ENCODE data around the gene CFHR5. TPM values are rescaled to one million over a fixed set of nuclear protein-coding genes. Genes with fewer than 3 reads are reported as not detected.
"Not testable (repeated sequence)": the region's sequence is repeated elsewhere in the genome, so short reads cannot be mapped to it uniquely, and the experiment has no call there.

The CFHR5 gene
- total RNA-seq, 1 experiment from 2014 or later: not detected

DNA sequence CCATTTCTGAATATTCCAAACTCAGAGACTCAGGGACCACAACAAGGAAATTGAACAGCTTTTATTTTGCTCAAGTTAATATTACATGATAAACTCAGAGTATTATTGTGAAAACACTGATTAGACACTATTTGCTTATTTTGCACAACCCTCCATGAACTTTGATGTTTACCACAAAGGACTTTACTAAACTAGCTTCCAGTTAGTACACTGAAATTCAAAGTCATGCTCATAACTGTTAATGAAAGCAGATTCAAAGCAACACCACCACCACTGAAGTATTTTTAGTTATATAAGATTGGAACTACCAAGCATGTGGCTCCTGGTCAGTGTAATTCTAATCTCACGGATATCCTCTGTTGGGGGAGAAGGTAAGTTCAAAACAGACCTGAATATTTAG lies 33.8 kb upstream of the CFHR5 start, which contains the start of gene CFHR2:
TSS of gene CFHR2 (plus strand) at position 171 of the 400 bp plus-strand sequence. CDS start at position 314, 143 bp downstream.
- H3K4me1 Mint-ChIP-seq; H3K27ac Mint-ChIP-seq; POLR2A ChIA-PET; H3K36me3 Mint-ChIP-seq; DNase-seq (ENCODE audit: low spot score); H3K4me3 Mint-ChIP-seq; CTCF ChIA-PET; H3K27me3 Mint-ChIP-seq (ENCODE audit: low read depth); ATAC-seq: not testable (repeated sequence)
- peaks cover 16% of the 10 kb centered on the region for H3K9me3 Mint-ChIP-seq

DNA sequence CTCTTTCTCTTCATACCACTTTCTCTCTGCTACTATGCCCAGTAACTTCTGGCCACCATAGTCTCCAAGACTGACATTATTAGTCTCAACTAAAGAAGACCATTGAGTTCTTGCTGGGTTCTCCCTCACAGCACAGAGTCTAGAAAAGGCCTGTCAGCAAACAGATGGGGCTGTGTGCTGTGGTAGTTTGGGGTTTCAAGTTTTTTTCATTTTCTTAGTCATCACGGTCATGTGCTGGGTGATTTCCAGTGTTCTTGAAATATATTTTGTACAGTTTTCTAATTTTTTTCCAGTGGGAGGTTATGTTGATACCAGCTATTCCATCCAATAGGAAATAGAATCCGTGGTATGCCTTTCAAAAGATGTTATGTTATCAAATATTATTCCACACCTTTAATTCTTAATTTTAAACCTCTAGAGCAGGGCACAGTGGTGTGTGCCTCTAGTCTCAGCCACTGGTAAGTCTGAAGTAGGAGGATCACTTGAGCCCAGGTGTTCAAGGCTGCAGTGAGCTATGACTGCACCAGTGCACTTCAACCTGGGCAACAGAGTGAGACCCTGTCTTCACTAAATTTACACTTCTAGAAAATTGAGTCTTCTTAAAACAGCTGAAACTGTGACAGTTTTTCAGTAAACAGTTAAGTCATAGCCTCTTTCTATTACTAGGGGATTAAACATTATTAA lies 25.5 kb upstream of the CFHR5 start:
- ATAC-seq (no peak), DNase-seq (ENCODE audit: low spot score) (no peak)
- POLR2A ChIA-PET: no interaction called here
- Mint-ChIP-seq H3K4me1 (peaks cover 8% of the 10 kb centered on the region; the same call in 1 of the 2 replicates), H3K4me3 (no peak overlapping the region), H3K27me3 (ENCODE audit: low read depth) (no peaks in the 10 kb centered on the region), H3K27ac (no peak overlapping the region), H3K9me3 (peaks cover 15% of the 10 kb centered on the region), H3K36me3 (no peaks in the 10 kb centered on the region)
- CTCF ChIA-PET: no interaction called here
- TF ChIP-seq, protein P1, sequence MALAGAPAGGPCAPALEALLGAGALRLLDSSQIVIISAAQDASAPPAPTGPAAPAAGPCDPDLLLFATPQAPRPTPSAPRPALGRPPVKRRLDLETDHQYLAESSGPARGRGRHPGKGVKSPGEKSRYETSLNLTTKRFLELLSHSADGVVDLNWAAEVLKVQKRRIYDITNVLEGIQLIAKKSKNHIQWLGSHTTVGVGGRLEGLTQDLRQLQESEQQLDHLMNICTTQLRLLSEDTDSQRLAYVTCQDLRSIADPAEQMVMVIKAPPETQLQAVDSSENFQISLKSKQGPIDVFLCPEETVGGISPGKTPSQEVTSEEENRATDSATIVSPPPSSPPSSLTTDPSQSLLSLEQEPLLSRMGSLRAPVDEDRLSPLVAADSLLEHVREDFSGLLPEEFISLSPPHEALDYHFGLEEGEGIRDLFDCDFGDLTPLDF (CRISPR knock-in tag; IDR thresholded peaks at IDR 0.05): no peak
- TF ChIP-seq, protein P2, sequence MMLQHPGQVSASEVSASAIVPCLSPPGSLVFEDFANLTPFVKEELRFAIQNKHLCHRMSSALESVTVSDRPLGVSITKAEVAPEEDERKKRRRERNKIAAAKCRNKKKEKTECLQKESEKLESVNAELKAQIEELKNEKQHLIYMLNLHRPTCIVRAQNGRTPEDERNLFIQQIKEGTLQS (CRISPR knock-in tag; conservative IDR thresholded peaks at IDR 0.05): no peak
- TF ChIP-seq PRDM15 (CRISPR knock-in tag; IDR thresholded peaks at IDR 0.05): no peak
- TF ChIP-seq FOXP4 (CRISPR knock-in tag; IDR thresholded peaks at IDR 0.05): no peak
- TF ChIP-seq ZNF317 (CRISPR knock-in tag; IDR thresholded peaks at IDR 0.05; ENCODE audit: borderline replicate concordance, low read depth): no peak
- TF ChIP-seq KAT7 (CRISPR knock-in tag; IDR thresholded peaks at IDR 0.05; ENCODE audit: borderline replicate concordance): no peak
- TF ChIP-seq ATF2 (CRISPR knock-in tag; IDR thresholded peaks at IDR 0.05; ENCODE audit: borderline replicate concordance, low read depth): no peak
- TF ChIP-seq, protein P3, sequence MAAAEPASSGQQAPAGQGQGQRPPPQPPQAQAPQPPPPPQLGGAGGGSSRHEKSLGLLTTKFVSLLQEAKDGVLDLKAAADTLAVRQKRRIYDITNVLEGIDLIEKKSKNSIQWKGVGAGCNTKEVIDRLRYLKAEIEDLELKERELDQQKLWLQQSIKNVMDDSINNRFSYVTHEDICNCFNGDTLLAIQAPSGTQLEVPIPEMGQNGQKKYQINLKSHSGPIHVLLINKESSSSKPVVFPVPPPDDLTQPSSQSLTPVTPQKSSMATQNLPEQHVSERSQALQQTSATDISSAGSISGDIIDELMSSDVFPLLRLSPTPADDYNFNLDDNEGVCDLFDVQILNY (CRISPR knock-in tag; IDR thresholded peaks at IDR 0.05): no peak

DNA sequence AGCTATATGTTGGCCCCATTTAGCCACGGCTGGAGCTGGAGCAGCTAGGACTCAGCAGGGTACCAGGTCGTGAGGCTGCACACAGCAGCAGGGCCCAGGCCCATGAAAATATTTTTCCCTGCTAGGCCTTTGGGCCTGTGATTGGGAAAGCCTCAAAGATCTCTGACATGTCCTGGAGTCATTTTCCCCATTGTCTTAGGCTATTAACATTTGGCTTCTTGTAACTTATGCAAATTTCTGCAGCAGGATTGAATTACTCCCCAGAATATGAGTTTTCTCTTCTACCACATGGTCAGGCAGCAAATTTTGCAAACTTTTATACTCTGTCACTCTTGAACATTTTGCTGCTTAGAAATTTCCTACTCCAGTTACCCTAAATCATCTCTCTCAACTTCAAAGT lies 22.6 kb upstream of the CFHR5 start:
- DNase-seq (ENCODE audit: low spot score): no peak
- CTCF ChIA-PET: no interaction called here
- H3K27ac Mint-ChIP-seq: no peak overlapping the region
- no peak overlapping the region for H3K4me3 Mint-ChIP-seq
- H3K36me3 Mint-ChIP-seq: no peaks in the 10 kb centered on the region
- no peak for ATAC-seq
- POLR2A ChIA-PET: no interaction called here
- peaks cover 8% of the 10 kb centered on the region; the same call in 1 of the 2 replicates for H3K4me1 Mint-ChIP-seq
- peaks cover 15% of the 10 kb centered on the region for H3K9me3 Mint-ChIP-seq
- H3K27me3 Mint-ChIP-seq (ENCODE audit: low read depth): no peaks in the 10 kb centered on the region
- TF ChIP-seq AR (CRISPR knock-in tag; IDR thresholded peaks at IDR 0.05) (no peak), SMAD3 (CRISPR knock-in tag; IDR thresholded peaks at IDR 0.05; ENCODE audit: borderline replicate concordance) (no peak), MXD4 (CRISPR knock-in tag; IDR thresholded peaks at IDR 0.05; ENCODE audit: borderline replicate concordance) (no peak), NFYB (CRISPR knock-in tag; conservative IDR thresholded peaks at IDR 0.05; ENCODE audit: low read depth) (no peak), RORB (CRISPR knock-in tag; IDR thresholded peaks at IDR 0.05) (no peak)
- TF ChIP-seq, protein P4, sequence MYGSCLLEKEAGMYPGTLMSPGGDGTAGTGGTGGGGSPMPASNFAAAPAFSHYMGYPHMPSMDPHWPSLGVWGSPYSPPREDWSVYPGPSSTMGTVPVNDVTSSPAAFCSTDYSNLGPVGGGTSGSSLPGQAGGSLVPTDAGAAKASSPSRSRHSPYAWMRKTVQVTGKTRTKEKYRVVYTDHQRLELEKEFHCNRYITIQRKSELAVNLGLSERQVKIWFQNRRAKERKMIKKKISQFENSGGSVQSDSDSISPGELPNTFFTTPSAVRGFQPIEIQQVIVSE (CRISPR knock-in tag; IDR thresholded peaks at IDR 0.05; ENCODE audit: borderline replicate concordance): no peak
- TF ChIP-seq, protein P2 (CRISPR knock-in tag; conservative IDR thresholded peaks at IDR 0.05): no peak
- TF ChIP-seq, protein P5, sequence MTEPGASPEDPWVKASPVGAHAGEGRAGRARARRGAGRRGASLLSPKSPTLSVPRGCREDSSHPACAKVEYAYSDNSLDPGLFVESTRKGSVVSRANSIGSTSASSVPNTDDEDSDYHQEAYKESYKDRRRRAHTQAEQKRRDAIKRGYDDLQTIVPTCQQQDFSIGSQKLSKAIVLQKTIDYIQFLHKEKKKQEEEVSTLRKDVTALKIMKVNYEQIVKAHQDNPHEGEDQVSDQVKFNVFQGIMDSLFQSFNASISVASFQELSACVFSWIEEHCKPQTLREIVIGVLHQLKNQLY (CRISPR knock-in tag; IDR thresholded peaks at IDR 0.05): no peak

All from WTC11 (cell line).